Osteocyte (in vitro differentiated cells): Measurements from ENCODE around the gene C19orf47. TPM values are rescaled to one million over a fixed set of nuclear protein-coding genes. Genes with fewer than 3 reads are reported as not detected.

Source experiments
- DNase-seq: peaks from one replicate; pipeline ENCODE4 v3.0.0; 2021; ENCODE audit warnings: mixed read lengths; ENCODE audit not compliant: unreplicated experiment; ENCODE audit errors: extremely low spot score
- H3K27ac Mint-ChIP-seq: one replicate; pipeline ENCODE4 v1.8.0; 2021; ENCODE audit warnings: mild to moderate bottlenecking, mixed read lengths; ENCODE audit not compliant: unreplicated experiment
- H3K27me3 Mint-ChIP-seq: one replicate; pipeline ENCODE4 v1.8.0; 2021; ENCODE audit warnings: mixed read lengths; ENCODE audit not compliant: unreplicated experiment
- H3K36me3 Mint-ChIP-seq: one replicate; pipeline ENCODE4 v1.8.0; 2021; ENCODE audit warnings: mixed read lengths; ENCODE audit not compliant: unreplicated experiment
- H3K4me1 Mint-ChIP-seq: one replicate; pipeline ENCODE4 v1.8.0; 2021; ENCODE audit warnings: mixed read lengths; ENCODE audit not compliant: unreplicated experiment
- H3K4me3 Mint-ChIP-seq: one replicate; pipeline ENCODE4 v1.8.0; 2021; ENCODE audit warnings: mild to moderate bottlenecking, moderate library complexity, mixed read lengths; ENCODE audit not compliant: unreplicated experiment
- H3K9me3 Mint-ChIP-seq: one replicate; pipeline ENCODE4 v1.8.0; 2021; ENCODE audit warnings: mixed read lengths; ENCODE audit not compliant: unreplicated experiment
- total RNA-seq: library from RNA; stranded (reverse); gene quantifications from 2 replicates; pipeline ENCODE4 v1.2.1, GENCODE V29; 2021
- TF ChIP-seq, protein P1 (sequence below): fragments of 200-600 bp; sonication (generic); IDR thresholded peaks from 2 replicates; pipeline ENCODE4 v1.5.0; 2021; ENCODE audit warnings: antibody characterized with exemption, mild to moderate bottlenecking, moderate library complexity

C19orf47 gene
- total RNA-seq, 1 donor from 2014 or later: 16.6 TPM

DNA sequence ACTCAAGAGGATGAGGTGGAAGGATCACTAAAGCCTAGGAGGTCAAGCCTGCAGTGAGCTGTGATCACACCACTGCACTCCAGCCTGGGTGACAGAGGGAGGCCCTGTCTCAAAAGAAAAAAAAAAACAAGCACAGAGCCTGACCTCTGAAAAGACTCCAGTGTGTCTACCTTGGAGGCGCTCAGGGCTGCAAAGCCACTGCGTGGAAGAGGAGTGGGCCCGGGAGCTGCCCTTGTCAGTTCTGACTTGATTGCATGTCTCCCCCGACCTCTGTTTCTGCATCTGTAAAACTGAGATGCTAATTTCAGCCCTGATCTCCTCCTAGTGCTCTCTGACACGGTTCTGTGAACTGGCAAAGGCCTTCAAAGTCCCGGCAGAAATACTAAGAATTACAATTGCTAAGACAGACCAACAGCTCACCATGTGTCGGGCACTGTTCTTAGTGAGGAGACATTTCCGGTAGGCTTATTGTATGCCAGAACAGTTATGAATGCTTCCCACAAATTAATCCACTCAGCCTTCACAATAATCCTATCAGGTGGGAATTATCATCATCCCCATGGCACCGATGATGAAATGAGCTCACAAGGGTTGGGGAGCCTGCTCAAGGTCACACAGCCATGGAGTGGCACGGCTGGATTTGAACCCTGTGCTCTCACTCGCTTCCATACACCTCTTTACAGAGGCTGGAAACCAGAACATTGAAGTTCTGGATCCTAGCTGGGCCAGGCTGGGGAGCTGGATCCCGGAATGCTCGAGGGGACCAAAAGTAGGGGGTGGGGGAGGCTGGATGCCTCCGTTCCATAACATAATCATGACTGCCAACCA is 66.6 kb downstream of the C19orf47 start:
- peaks cover 50% of the 10 kb centered on the region for H3K4me1 Mint-ChIP-seq
- TF ChIP-seq, protein P1, sequence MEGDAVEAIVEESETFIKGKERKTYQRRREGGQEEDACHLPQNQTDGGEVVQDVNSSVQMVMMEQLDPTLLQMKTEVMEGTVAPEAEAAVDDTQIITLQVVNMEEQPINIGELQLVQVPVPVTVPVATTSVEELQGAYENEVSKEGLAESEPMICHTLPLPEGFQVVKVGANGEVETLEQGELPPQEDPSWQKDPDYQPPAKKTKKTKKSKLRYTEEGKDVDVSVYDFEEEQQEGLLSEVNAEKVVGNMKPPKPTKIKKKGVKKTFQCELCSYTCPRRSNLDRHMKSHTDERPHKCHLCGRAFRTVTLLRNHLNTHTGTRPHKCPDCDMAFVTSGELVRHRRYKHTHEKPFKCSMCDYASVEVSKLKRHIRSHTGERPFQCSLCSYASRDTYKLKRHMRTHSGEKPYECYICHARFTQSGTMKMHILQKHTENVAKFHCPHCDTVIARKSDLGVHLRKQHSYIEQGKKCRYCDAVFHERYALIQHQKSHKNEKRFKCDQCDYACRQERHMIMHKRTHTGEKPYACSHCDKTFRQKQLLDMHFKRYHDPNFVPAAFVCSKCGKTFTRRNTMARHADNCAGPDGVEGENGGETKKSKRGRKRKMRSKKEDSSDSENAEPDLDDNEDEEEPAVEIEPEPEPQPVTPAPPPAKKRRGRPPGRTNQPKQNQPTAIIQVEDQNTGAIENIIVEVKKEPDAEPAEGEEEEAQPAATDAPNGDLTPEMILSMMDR: no peak
- no peak overlapping the region for H3K4me3 Mint-ChIP-seq
- peak overlapping the region; percentile 50 for H3K27ac Mint-ChIP-seq
- no peaks in the 10 kb centered on the region for H3K9me3 Mint-ChIP-seq
- no peaks in the 10 kb centered on the region for H3K27me3 Mint-ChIP-seq
- DNase-seq: no peak
- H3K36me3 Mint-ChIP-seq: no peaks in the 10 kb centered on the region

DNA sequence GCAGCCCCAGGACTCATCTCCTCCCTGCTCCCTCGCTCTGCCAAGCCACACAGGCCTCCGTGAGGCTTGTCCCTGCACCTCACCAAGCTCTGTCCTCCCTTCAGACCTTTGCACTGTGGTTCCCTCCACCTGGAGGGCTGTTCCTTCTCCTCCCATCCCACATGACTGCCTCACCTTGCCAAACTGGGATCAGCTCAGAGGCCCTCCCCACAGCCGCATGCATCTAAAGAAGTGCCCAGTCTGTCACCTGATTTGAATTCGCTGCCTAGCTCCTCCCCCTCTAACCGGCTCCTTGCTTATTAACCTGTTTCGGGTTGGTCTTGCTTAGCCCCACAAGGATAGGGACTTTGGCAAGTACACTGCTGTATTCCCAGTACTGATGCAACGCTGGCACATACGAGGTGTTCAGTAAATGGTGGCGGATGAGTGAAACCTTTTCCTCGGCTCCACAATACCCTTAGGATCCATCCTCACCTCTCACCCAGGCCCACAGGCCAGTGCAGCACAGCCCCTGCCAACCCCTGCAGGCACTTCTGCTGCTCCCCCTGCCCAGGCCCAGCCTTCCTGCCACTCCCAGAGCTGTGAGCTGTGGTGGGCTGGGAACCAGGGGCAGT is 67.5 kb downstream of the C19orf47 start:
- no peaks in the 10 kb centered on the region for H3K36me3 Mint-ChIP-seq
- H3K4me3 Mint-ChIP-seq: no peak overlapping the region
- H3K27ac Mint-ChIP-seq: peak overlapping the region; percentile 63
- peaks cover 48% of the 10 kb centered on the region for H3K4me1 Mint-ChIP-seq
- H3K9me3 Mint-ChIP-seq: no peaks in the 10 kb centered on the region
- TF ChIP-seq, protein P1: no peak
- DNase-seq: no peak
- H3K27me3 Mint-ChIP-seq: no peaks in the 10 kb centered on the region

DNA sequence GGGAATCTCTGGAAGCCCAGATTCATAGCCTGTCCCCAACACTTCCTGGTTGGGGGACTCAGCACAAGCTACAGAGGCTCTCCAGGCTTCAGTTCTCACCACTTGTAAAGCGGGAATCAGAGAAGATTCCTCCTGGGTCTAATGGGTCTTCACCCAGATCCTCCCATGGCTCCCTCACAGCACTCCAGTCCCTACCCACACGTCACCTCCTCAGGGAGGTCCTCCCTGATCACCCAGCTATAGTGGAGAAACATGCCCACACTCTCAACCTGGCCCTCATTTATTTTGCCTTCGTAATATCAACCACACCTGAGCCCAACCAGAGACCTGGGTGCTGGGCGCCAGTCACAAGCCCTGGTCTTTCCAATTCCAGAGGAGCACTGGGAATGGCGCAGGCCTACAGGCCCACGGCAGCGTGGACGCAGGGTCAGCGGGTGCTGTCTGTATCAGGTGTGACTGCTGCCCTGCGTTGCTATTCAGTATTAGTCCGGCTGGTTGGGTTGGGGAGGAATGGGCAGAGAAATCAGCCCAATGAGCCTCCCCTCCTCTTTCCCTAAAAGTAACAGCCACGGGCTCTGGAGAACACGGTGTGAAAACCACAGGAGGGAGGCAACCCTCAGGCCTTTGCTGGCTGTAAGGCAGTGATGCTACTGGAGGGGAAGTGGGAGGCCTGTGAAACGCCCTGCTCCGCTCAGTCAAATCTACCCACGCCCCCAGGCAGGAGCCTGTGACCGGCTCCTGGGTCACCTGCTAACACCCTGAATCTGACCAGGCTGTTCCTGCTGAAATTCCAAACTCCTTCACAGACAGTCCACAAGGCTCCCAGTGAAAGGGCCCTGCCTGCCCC is 68.2 kb downstream of the C19orf47 start:
- Mint-ChIP-seq H3K4me1 (peaks cover 48% of the 10 kb centered on the region), H3K4me3 (no peak overlapping the region), H3K36me3 (no peaks in the 10 kb centered on the region), H3K27ac (peak overlapping the region; percentile 63), H3K27me3 (no peaks in the 10 kb centered on the region), H3K9me3 (no peaks in the 10 kb centered on the region)
- no peak for DNase-seq
- TF ChIP-seq, protein P1: no peak

DNA sequence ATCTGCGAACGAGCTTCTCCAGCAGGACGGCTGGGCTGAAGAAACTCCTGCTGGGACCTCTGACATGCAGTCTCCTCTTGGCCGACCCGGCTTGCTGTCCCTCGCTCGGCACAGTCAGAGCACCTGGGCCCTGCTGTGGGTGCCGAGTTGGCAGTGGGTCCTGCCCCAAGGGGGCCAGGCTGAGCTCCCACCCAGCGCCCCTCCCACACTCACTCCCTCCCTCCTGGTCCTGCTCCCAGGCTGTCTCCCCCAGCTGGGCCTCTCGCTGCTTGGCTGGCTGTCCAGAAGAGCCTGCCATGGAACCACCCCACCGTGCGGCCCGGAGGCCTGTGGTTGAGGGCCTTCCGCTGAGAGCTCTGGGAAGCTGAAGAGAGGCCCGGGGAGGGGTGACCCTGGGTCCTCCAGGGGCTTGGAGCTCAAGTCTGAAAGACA is 69.1 kb downstream of the C19orf47 start:
- peaks cover 48% of the 10 kb centered on the region for H3K4me1 Mint-ChIP-seq

More for the DNA sequence above, 69.1 kb downstream of the C19orf47 start:
- Mint-ChIP-seq H3K4me3 (no peak overlapping the region), H3K27me3 (no peaks in the 10 kb centered on the region), H3K36me3 (no peaks in the 10 kb centered on the region), H3K27ac (no peak overlapping the region), H3K9me3 (no peaks in the 10 kb centered on the region)
- TF ChIP-seq, protein P1: no peak
- DNase-seq: no peak
